HepG2 (cell line): ENCODE data around the gene PXMP4. TPM values are rescaled to one million over a fixed set of nuclear protein-coding genes. Genes with fewer than 3 reads are reported as not detected.

Experiments used
- ATAC-seq: fragments of 200-7000 bp; cut with Tn5 transposase; 3 replicates; pipeline ENCODE4 v1.9.1; 2020; ENCODE audit warnings: mild to moderate bottlenecking, moderate library complexity
- BruUV-seq: library from RNA; stranded (reverse); fragments of 400-500 nt; replicated peaks from 2 replicates; lab custom pipeline; 2021; lab: Mats Ljungman, UMichigan
- CTCF ChIA-PET: fragments of 300-600 bp; formaldehyde crosslinking; extraction: SDS; loops from one replicate; lab custom pipeline; 2021; ENCODE audit warnings: low total read pairs, inconsistent platforms, low intra/inter-chr PET ratio; lab: Yijun Ruan, JAX
- POLR2A ChIA-PET: fragments of 350-600 bp; sonication (Branson Sonifier 250); formaldehyde crosslinking; loops from one replicate; lab custom pipeline; 2020; ENCODE audit warnings: antibody characterized with exemption, inconsistent platforms; lab: Yijun Ruan, JAX
- DNase-seq: peaks from one replicate; pipeline ENCODE4 v3.0.0-alpha.2; 2015; ENCODE audit warnings: low spot score
- FAIRE-seq: peaks from 3 replicates; lab custom pipeline; 2011; peaks lifted over from hg19 to GRCh38; lab: Jason Lieb, UNC
- H2AFZ ChIP-seq: one replicate; pipeline ENCODE4 v1.6.1; 2011; ENCODE audit warnings: low read length, inconsistent platforms
- H3K27ac ChIP-seq: fragments of 300-600 bp; 3 replicates; pipeline ENCODE4 v1.8.0; 2011; ENCODE audit warnings: mixed run types, mild to moderate bottlenecking, mixed read lengths, low read length, inconsistent platforms; ENCODE audit not compliant: insufficient read depth; ENCODE audit errors: extremely low read length
- H3K27me3 ChIP-seq, 2 experiments: fragments of 200-600 bp in 1 of 2; 2 replicates in 1 of 2; 3 replicates in 1 of 2; pipeline versions ENCODE4 v1.6.0 to v1.8.0; 2011; ENCODE audit warnings: low read length in 2 of 2, mild to moderate bottlenecking in 2 of 2, moderate library complexity in 2 of 2, inconsistent platforms in 1 of 2; ENCODE audit not compliant: insufficient read depth in 2 of 2, control insufficient read depth in 1 of 2
- H3K36me3 ChIP-seq, 2 experiments: fragments of 200-600 bp in 1 of 2; replicated peaks in 1 of 2; 2 replicates in 1 of 2; 3 replicates in 1 of 2; pipeline versions ENCODE4 v1.5.1 to v1.8.0; 2011; ENCODE audit warnings: low read length in 2 of 2, inconsistent platforms in 1 of 2; ENCODE audit not compliant: insufficient read depth in 2 of 2, control insufficient read depth in 1 of 2
- H3K4me1 ChIP-seq: 2 replicates; pipeline ENCODE4 v1.5.1; 2012; ENCODE audit warnings: low read length, inconsistent platforms; ENCODE audit not compliant: insufficient read depth
- H3K4me2 ChIP-seq: 2 replicates; pipeline ENCODE4 v1.6.0; 2011; ENCODE audit warnings: low read depth, low read length, inconsistent platforms
- H3K4me3 ChIP-seq, 3 experiments: fragments of 200-600 bp in 1 of 3; sonication (generic), shearing (Covaris generic) in 1 of 3; replicated peaks in 1 of 3; 2 replicates each; pipeline ENCODE4 v1.5.1; 2011 to 2016; ENCODE audit warnings: low read length in 3 of 3, inconsistent platforms in 2 of 3, low read depth in 2 of 3, mild to moderate bottlenecking in 2 of 3, control low read depth in 1 of 3, mixed read lengths in 1 of 3; ENCODE audit not compliant: insufficient read depth in 1 of 3
- H3K79me2 ChIP-seq: one replicate; pipeline ENCODE4 v1.6.1; 2011; ENCODE audit warnings: low read length, inconsistent platforms; ENCODE audit not compliant: insufficient read depth
- H3K9ac ChIP-seq: 2 replicates; pipeline ENCODE4 v1.6.0; 2011; ENCODE audit warnings: mild to moderate bottlenecking, low read depth, low read length, inconsistent platforms; ENCODE audit not compliant: insufficient read depth
- H3K9me3 ChIP-seq: 2 replicates; pipeline ENCODE4 v1.5.1; 2012; ENCODE audit warnings: mild to moderate bottlenecking, low read length
- H4K20me1 ChIP-seq: 2 replicates; pipeline ENCODE4 v1.6.0; 2011; ENCODE audit warnings: inconsistent platforms, mild to moderate bottlenecking, low read length, moderate library complexity; ENCODE audit not compliant: insufficient read depth
- DMTF1 ChIP-seq: sonication (generic); formaldehyde crosslinking; IDR thresholded peaks from 2 replicates; pipeline ENCODE4 v1.4.0; 2020; ENCODE audit warnings: mild to moderate bottlenecking, missing genetic modification reagents
- ERF ChIP-seq: IDR thresholded peaks from 2 replicates; pipeline ENCODE4 v1.6.1; 2018; ENCODE audit warnings: missing biosample characterization, missing genetic modification reagents
- FOXA1 ChIP-seq, 2 experiments: fragments of 450-650 bp in 1 of 2; sonication (generic) in 1 of 2; formaldehyde crosslinking in 1 of 2; IDR thresholded peaks; 2 replicates each; pipeline versions ENCODE4 v1.4.0 to v1.6.1; 2016 to 2020; ENCODE audit warnings: missing genetic modification reagents in 1 of 2
- HOXD1 ChIP-seq: sonication (generic); formaldehyde crosslinking; IDR thresholded peaks from 2 replicates; pipeline ENCODE4 v1.5.0; 2020; ENCODE audit warnings: missing genetic modification reagents
- KMT2A ChIP-seq: sonication (generic); formaldehyde crosslinking; IDR thresholded peaks from 2 replicates; pipeline ENCODE4 v1.4.0; 2020; ENCODE audit warnings: missing genetic modification reagents
- MIER2 ChIP-seq: IDR thresholded peaks from 2 replicates; pipeline ENCODE4 v1.6.1; 2016; ENCODE audit warnings: missing biosample characterization, missing genetic modification reagents
- SMAD3 ChIP-seq: sonication (generic); formaldehyde crosslinking; IDR thresholded peaks from 2 replicates; pipeline ENCODE4 v1.4.0; 2020; ENCODE audit warnings: missing genetic modification reagents
- SP5 ChIP-seq: IDR thresholded peaks from 2 replicates; pipeline ENCODE4 v1.6.1; 2016; ENCODE audit warnings: low read depth, borderline replicate concordance
- SUZ12 ChIP-seq: fragments of 150-350 bp; IDR thresholded peaks from 2 replicates; pipeline ENCODE4 v1.6.1; 2014; ENCODE audit warnings: low read depth, low read length
- TCF12 ChIP-seq, 2 experiments: fragments of 450-650 bp in 1 of 2; sonication (generic) in 1 of 2; formaldehyde crosslinking in 1 of 2; IDR thresholded peaks; 2 replicates each; pipeline versions ENCODE4 v1.6.1 to v1.8.0; 2017 to 2022; ENCODE audit warnings: antibody characterized with exemption in 1 of 2, mild to moderate bottlenecking in 1 of 2, missing genetic modification reagents in 1 of 2, moderate library complexity in 1 of 2
- ZBTB1 ChIP-seq: sonication (generic); formaldehyde crosslinking; IDR thresholded peaks from 2 replicates; pipeline ENCODE4 v1.4.0; 2020; ENCODE audit warnings: missing genetic modification reagents, borderline replicate concordance
- ZFP36L1 ChIP-seq: sonication (generic); formaldehyde crosslinking; IDR thresholded peaks from 2 replicates; pipeline ENCODE4 v1.8.0; 2022; ENCODE audit warnings: mild to moderate bottlenecking, missing genetic modification reagents, moderate library complexity
- ZFP62 ChIP-seq: sonication (generic); formaldehyde crosslinking; IDR thresholded peaks from 2 replicates; pipeline ENCODE4 v1.4.0; 2020; ENCODE audit warnings: missing genetic modification reagents
- ZNF180 ChIP-seq: sonication (generic); formaldehyde crosslinking; IDR thresholded peaks from 2 replicates; pipeline ENCODE4 v1.4.0; 2020; ENCODE audit warnings: low read depth, missing genetic modification reagents, borderline replicate concordance
- ZNF253 ChIP-seq: sonication (generic); formaldehyde crosslinking; IDR thresholded peaks from 2 replicates; pipeline ENCODE4 v1.8.0; 2022; ENCODE audit warnings: mild to moderate bottlenecking, missing genetic modification reagents, borderline replicate concordance
- ZNF552 ChIP-seq: sonication (generic); formaldehyde crosslinking; IDR thresholded peaks from 2 replicates; pipeline ENCODE4 v1.9.0; 2022; ENCODE audit warnings: missing genetic modification reagents, mild to moderate bottlenecking, borderline replicate concordance
- ZNF605 ChIP-seq: sonication (generic); formaldehyde crosslinking; IDR thresholded peaks from 2 replicates; pipeline ENCODE4 v1.8.0; 2022; ENCODE audit warnings: mild to moderate bottlenecking, missing genetic modification reagents
- ZNF678 ChIP-seq: sonication (generic); formaldehyde crosslinking; IDR thresholded peaks from 2 replicates; pipeline ENCODE4 v1.4.0; 2020; ENCODE audit warnings: mild to moderate bottlenecking, missing genetic modification reagents
- WGBS: methylation state at CpG from one replicate; pipeline ENCODE4 v1.1.6; 2017; ENCODE audit warnings: low lambda C conversion rate; 5-methylcytosine and 5-hydroxymethylcytosine counted together
- in situ Hi-C: cut with HindIII; loops from 2 replicates; pipeline ENCODE4 v1.10.0; 2017; ENCODE audit warnings: low pct_unique_long_range_greater_than_20kb; ENCODE audit not compliant: extremely low pct_ligation_motif_present
- intact Hi-C: fragments of 100-400 bp; cut with micrococcal nuclease; formaldehyde crosslinking; loops from one replicate; pipeline ENCODE4 v1.10.0; 2022; ENCODE audit not compliant: unreplicated experiment
- polyA plus RNA-seq, 8 experiments: library from polyadenylated mRNA; depleted of rRNA in 3 of 8; stranded (reverse) in 7 of 8; unstranded in 1 of 8; fragments of >200 nt; fragmentation: Illumina TruSeq in 4 of 8; extraction: Trizol in 4 of 8; gene quantifications; 2 replicates each; pipeline versions ENCODE4 v1.2.1 to v1.2.3, GENCODE V29; 2011 to 2016; ENCODE audit warnings: low read depth in 4 of 8, missing spikeins in 1 of 8, mixed read lengths in 1 of 8; ENCODE audit not compliant: insufficient read depth in 1 of 8
- total RNA-seq, 5 experiments: library from RNA; depleted of rRNA; stranded (reverse); fragments of >200 nt; fragmentation: Illumina TruSeq; extraction: Trizol; gene quantifications; 2 replicates each; pipeline ENCODE4 v1.2.3, GENCODE V29; 2016; ENCODE audit warnings: low read depth in 1 of 5

The PXMP4 gene
- total and polyA plus RNA-seq, 2 of the 13 experiments (the other 11 are each of a cell fraction or from before 2014, with no cell fraction given): not detected

GRCh38 chr20:33757458-33757857 lies 37.3 kb upstream of the PXMP4 start (continued):
- TF ChIP-seq DMTF1 (CRISPR knock-in tag) (no peak), ZNF253 (CRISPR knock-in tag) (no peak), KMT2A (CRISPR knock-in tag) (no peak), ZFP36L1 (CRISPR knock-in tag) (no peak), ZNF605 (CRISPR knock-in tag) (no peak), SUZ12 (no peak), ERF (CRISPR knock-in tag) (no peak)
- TF ChIP-seq, all 625 proteins: peak for 0

- H3K4me2 ChIP-seq: no peak overlapping the region
- no peak overlapping the region for H3K9ac ChIP-seq
- no peaks in the 10 kb centered on the region for H3K27me3 ChIP-seq
- FAIRE-seq (no peak), DNase-seq (no peak), ATAC-seq (no peak)
- no peaks in the 10 kb centered on the region for H4K20me1 ChIP-seq
- H3K79me2 ChIP-seq: no peaks in the 10 kb centered on the region
- H3K4me1 ChIP-seq: peaks cover 9% of the 10 kb centered on the region
- H2AFZ ChIP-seq: no peak overlapping the region
- POLR2A ChIA-PET: interaction anchor here (1.5 kb wide), 1 partner anchor 355 kb away, joined by 3 read pairs; the partner anchor contains the start of gene EIF2S2
- no TSS peak for BruUV-seq
- H3K9me3 ChIP-seq: no peaks in the 10 kb centered on the region
- in situ Hi-C loops (no loop called here), intact Hi-C loops (no loop called here)
- H3K4me3 ChIP-seq: no peak overlapping the region
- TF ChIP-seq SP5 (CRISPR knock-in tag): no peak
- no peak for TF ChIP-seq TCF12 (IDR thresholded peaks at IDR 0.05)
- no peak for TF ChIP-seq TCF12 (CRISPR knock-in tag; IDR thresholded peaks at IDR 0.05)
- no peak for TF ChIP-seq ZBTB1 (CRISPR knock-in tag)
- TF ChIP-seq MIER2: no peak
- no peak for TF ChIP-seq FOXA1 (IDR thresholded peaks at IDR 0.05)
- TF ChIP-seq FOXA1 (CRISPR knock-in tag; IDR thresholded peaks at IDR 0.05): no peak
- no peak for TF ChIP-seq ZNF552 (CRISPR knock-in tag)
- no peak for TF ChIP-seq ZNF180 (CRISPR knock-in tag)
- no peak for TF ChIP-seq SMAD3
- TF ChIP-seq ZFP62 (CRISPR knock-in tag): no peak
- no peak for TF ChIP-seq ZNF678 (CRISPR knock-in tag)
- no peak for TF ChIP-seq HOXD1 (CRISPR knock-in tag)
- TF ChIP-seq, all 625 proteins: peak for 0
- H3K36me3 ChIP-seq: peaks cover 0 to 3% of the 10 kb centered on the region in 2 experiments; a peak in 2 of 5 replicates
- 97% methylated on average over 10 of the region's 10 CpGs for WGBS
- no peak overlapping the region for H3K27ac ChIP-seq
- CTCF ChIA-PET: no interaction called here
Measured at GRCh38 chr20:33757046-33757445, 36.9 kb upstream of the PXMP4 start.
